CD4-positive, CD25-positive, alpha-beta regulatory T cell (primary cell): ENCODE results near the gene SLC35B3. TPM values are rescaled to one million over a fixed set of nuclear protein-coding genes. Genes with fewer than 3 reads are reported as not detected.
"Not testable (repeated sequence)": the region's sequence is repeated elsewhere in the genome, so short reads cannot be mapped to it uniquely, and the experiment has no call there.

ENCODE experiments used
- ATAC-seq, 2 donors: fragments of 150-1000 bp; cut with Tn5 transposase; one replicate each; pipeline ENCODE4 v1.10.0; 2021; ENCODE audit warnings: low read depth in 2 of 2, moderate number of reproducible peaks in 2 of 2, moderate library complexity in 1 of 2
- DNase-seq, 3 donors: peaks; one replicate each; pipeline versions ENCODE4 v3.0.0 to v3.0.0-alpha.2; 2012 to 2022; ENCODE audit warnings: mixed read lengths in 1 of 3
- H3K27ac ChIP-seq: one replicate; pipeline ENCODE4 v1.7.0; 2013; ENCODE audit warnings: mild to moderate bottlenecking, low read length; ENCODE audit not compliant: insufficient read depth, poor library complexity, severe bottlenecking
- H3K27me3 ChIP-seq: one replicate; pipeline ENCODE4 v1.7.0; 2013; ENCODE audit warnings: low read length; ENCODE audit not compliant: control insufficient read depth, insufficient read depth
- H3K36me3 ChIP-seq: one replicate; pipeline ENCODE4 v1.7.0; 2013; ENCODE audit warnings: mild to moderate bottlenecking, low read length, moderate library complexity; ENCODE audit not compliant: control insufficient read depth, insufficient read depth
- H3K4me1 ChIP-seq: 2 replicates; pipeline ENCODE4 v1.7.0; 2013; ENCODE audit warnings: mild to moderate bottlenecking, low read length; ENCODE audit not compliant: insufficient read depth, control insufficient read depth, poor library complexity, severe bottlenecking
- H3K4me3 ChIP-seq: one replicate; pipeline ENCODE4 v1.7.0; 2013; ENCODE audit warnings: low read depth, mild to moderate bottlenecking, low read length, moderate library complexity
- H3K9me3 ChIP-seq, 2 experiments: 1 replicate in 1 of 2; 2 replicates in 1 of 2; pipeline ENCODE4 v1.7.0; 2013; ENCODE audit warnings: low read length in 2 of 2, mild to moderate bottlenecking in 1 of 2, moderate library complexity in 1 of 2; ENCODE audit not compliant: control insufficient read depth in 2 of 2
- H3K27ac Mint-ChIP-seq, 3 donors: one replicate each; pipeline ENCODE4 v1.8.0; 2020 to 2022; ENCODE audit warnings: mild to moderate bottlenecking in 3 of 3, mixed read lengths in 3 of 3, moderate library complexity in 2 of 3
- H3K27me3 Mint-ChIP-seq: one replicate; pipeline ENCODE4 v1.8.0; 2022; ENCODE audit warnings: mild to moderate bottlenecking, mixed read lengths
- H3K36me3 Mint-ChIP-seq: one replicate; pipeline ENCODE4 v1.8.0; 2020; ENCODE audit warnings: mixed read lengths
- H3K4me1 Mint-ChIP-seq, 4 donors: one replicate each; pipeline ENCODE4 v1.8.0; 2020 to 2022; ENCODE audit warnings: mixed read lengths in 4 of 4, mild to moderate bottlenecking in 1 of 4
- H3K4me3 Mint-ChIP-seq, 4 donors: one replicate each; pipeline ENCODE4 v1.8.0; 2020 to 2022; ENCODE audit warnings: mild to moderate bottlenecking in 4 of 4, mixed read lengths in 4 of 4, moderate library complexity in 3 of 4
- H3K9me3 Mint-ChIP-seq, 7 donors: one replicate each; pipeline ENCODE4 v1.8.0; 2020 to 2022; ENCODE audit warnings: mixed read lengths in 7 of 7, mild to moderate bottlenecking in 3 of 7, moderate library complexity in 2 of 7
- polyA plus RNA-seq, 4 donors: library from polyadenylated mRNA; unstranded; fragments of 300-500 nt; fragmentation: Illumina TruSeq; gene quantifications; one replicate each; pipeline ENCODE4 v1.2.3, GENCODE V29; 2021
- total RNA-seq: library from RNA; stranded (reverse); gene quantifications from one replicate; pipeline ENCODE4 v1.2.3, GENCODE V29; 2022

The SLC35B3 gene
- total and polyA plus RNA-seq, 5 donors from 2014 or later, result 8.4 to 14.8 (median 11.9) TPM

DNA sequence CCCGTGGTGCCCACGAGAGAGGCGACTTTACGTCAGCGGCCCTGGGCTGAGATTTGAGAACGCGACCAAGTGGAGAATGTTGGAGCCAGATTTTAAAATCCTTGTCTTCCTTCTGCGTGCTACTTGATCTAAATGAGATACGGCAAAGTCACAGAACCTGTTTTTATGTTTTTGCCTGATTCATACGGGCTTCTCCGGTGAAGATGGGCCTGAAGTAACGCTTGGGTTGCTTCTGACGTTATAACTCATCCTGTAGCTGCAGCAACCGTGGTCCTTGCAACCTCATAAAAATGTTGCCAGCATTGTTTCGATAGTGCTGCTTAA lies 462 bp upstream of the SLC35B3 start:
- peak overlapping the region; percentile 93 to 99 (median 97) for H3K4me3 Mint-ChIP-seq
- DNase-seq, result no peak

DNA sequence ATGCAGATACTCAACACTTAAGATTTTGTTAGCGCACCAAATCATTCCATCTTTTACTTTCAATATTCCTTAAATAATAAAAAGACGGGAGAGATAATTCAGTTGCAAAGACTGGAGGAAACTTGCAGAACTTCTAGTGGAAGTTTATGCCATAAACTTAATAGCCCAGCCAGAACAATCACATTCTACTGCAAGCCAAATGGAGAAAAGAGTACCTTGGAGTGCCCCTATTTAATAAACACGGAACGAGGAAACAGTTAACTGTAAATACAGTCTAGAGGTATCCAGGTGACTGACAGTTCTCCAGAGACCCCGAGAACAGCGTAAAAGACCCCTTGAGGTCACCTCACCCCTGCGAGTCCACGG lies 635 bp downstream of the SLC35B3 start:
- H3K9me3 Mint-ChIP-seq, result peaks cover 0 to 2% (median 0%) of the 10 kb centered on the region in 7 donors

More for the DNA sequence above, 462 bp upstream of the SLC35B3 start:
- H3K4me1 ChIP-seq, result peaks cover 23% of the 10 kb centered on the region
- Mint-ChIP-seq H3K27ac (peak overlapping the region; percentile 97 to 98 (median 98)), H3K36me3 (peaks cover 3% of the 10 kb centered on the region), H3K4me1 (peaks cover 31 to 51% (median 39%) of the 10 kb centered on the region in 4 donors), H3K9me3 (peaks cover 0 to 2% (median 0%) of the 10 kb centered on the region in 7 donors), H3K27me3 (peaks cover 14% of the 10 kb centered on the region)
- H3K27ac ChIP-seq, result peak overlapping the region; percentile 83
- peak overlapping the region; percentile 96 for H3K4me3 ChIP-seq
- H3K27me3 ChIP-seq, result no peaks in the 10 kb centered on the region
- ATAC-seq, result no peak
- H3K36me3 ChIP-seq, result no peaks in the 10 kb centered on the region
- no peaks in the 10 kb centered on the region for H3K9me3 ChIP-seq

DNA sequence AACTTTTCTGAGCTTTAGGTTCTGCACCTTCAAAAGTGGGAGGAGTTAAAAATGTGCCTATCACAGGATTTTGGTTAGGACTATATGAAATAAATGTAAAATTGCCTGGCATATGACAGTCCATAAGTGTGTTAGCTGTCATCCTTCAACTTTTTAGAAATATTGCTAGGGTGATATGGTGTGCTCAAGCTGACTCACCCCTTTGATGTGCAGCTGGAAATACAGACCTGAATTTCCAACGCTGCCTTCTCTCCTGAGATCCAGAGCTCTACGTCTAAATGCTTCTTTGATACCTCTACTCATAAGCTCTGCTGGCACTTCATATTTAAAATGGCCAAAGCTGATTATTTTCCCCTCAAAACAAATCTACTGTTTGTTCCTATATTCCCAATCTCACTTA lies 2.7 kb downstream of the SLC35B3 start:
- Histone ChIP-seq H3K27me3 (no peaks in the 10 kb centered on the region), H3K4me3 (no peak overlapping the region), H3K27ac (no peak overlapping the region), H3K9me3 (no peaks in the 10 kb centered on the region), H3K4me1 (peaks cover 23% of the 10 kb centered on the region), H3K36me3 (peaks cover 5% of the 10 kb centered on the region)
- Mint-ChIP-seq H3K36me3 (no peaks in the 10 kb centered on the region), H3K4me1 (peaks cover 27 to 52% (median 42%) of the 10 kb centered on the region in 4 donors), H3K27ac (peak overlapping the region in 2 of 3 donors; percentile 17 to 53), H3K27me3 (peaks cover 5% of the 10 kb centered on the region), H3K4me3 (peak overlapping the region; percentile 2 to 99 (median 53)), H3K9me3 (no peaks in the 10 kb centered on the region)
- ATAC-seq, result no peak
- DNase-seq, result no peak

More for the DNA sequence above, 635 bp downstream of the SLC35B3 start:
- Histone ChIP-seq H3K4me3 (peak overlapping the region; percentile 96), H3K9me3 (no peaks in the 10 kb centered on the region), H3K4me1 (peaks cover 23% of the 10 kb centered on the region), H3K27me3 (no peaks in the 10 kb centered on the region), H3K36me3 (no peaks in the 10 kb centered on the region), H3K27ac (peak overlapping the region; percentile 83)
- H3K36me3 Mint-ChIP-seq, result peaks cover 3% of the 10 kb centered on the region
- ATAC-seq (no peak), DNase-seq (no peak)
- H3K27me3 Mint-ChIP-seq, result peaks cover 9% of the 10 kb centered on the region
- peak overlapping the region; percentile 93 to 99 (median 97) for H3K4me3 Mint-ChIP-seq
- H3K27ac Mint-ChIP-seq, result peak overlapping the region; percentile 97 to 98 (median 98)
- peaks cover 31 to 52% (median 41%) of the 10 kb centered on the region in 4 donors for H3K4me1 Mint-ChIP-seq

DNA sequence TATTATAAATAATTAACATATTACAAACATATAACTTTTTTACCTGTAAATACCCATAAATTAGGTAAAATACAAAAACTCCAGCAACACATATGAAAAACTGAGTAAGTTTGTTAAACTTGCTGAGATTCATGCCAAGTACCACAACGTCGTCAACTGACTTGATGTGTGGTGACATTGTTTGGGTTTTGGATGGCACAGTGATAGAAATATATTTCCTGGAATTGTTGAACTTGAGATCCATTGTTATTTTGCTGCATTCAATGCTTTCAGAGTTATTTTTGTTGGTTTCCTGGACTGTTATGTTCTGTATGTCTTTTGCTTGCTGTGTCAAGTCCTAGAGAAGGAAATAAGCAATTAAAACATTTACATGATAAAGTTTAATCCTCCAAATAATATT lies 5.5 kb downstream of the SLC35B3 start:
- Histone ChIP-seq H3K4me1 (peaks cover 19% of the 10 kb centered on the region), H3K27ac (no peak overlapping the region), H3K4me3 (no peak overlapping the region), H3K9me3 (no peaks in the 10 kb centered on the region), H3K27me3 (no peaks in the 10 kb centered on the region), H3K36me3 (peaks cover 27% of the 10 kb centered on the region)
- DNase-seq (no peak), ATAC-seq (no peak)
- H3K4me1 Mint-ChIP-seq, result peaks cover 20 to 44% (median 33%) of the 10 kb centered on the region in 4 donors
- no peak overlapping the region for H3K4me3 Mint-ChIP-seq
- no peak overlapping the region for H3K27ac Mint-ChIP-seq
- peaks cover 0 to 3% (median 0%) of the 10 kb centered on the region in 7 donors for H3K9me3 Mint-ChIP-seq
- H3K36me3 Mint-ChIP-seq, result peaks cover 18% of the 10 kb centered on the region
- H3K27me3 Mint-ChIP-seq, result no peaks in the 10 kb centered on the region

DNA sequence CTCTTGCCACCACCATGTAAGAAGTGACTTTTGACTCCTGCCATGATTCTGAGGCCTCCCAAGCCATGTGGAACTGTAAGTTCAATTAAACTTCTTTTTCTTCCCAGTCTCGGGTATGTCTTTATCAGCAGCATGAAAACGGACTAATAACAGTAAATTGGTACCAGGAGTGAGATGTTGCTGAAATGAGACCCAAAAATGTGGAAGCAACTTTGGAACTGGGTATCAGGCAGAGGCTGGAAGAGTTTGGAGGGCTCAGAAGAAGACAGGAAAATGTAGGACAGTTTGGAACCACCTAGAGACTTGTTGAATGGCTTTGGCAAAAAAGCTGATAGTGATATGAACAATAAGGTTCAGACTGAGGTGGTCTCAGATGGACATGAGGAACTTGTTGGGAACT lies 8.8 kb downstream of the SLC35B3 start:
- Mint-ChIP-seq H3K4me1 (peaks cover 0 to 19% (median 11%) of the 10 kb centered on the region in 4 donors), H3K36me3 (peaks cover 26% of the 10 kb centered on the region)
- not testable (repeated sequence) for H3K4me3 Mint-ChIP-seq, H3K27me3 ChIP-seq, H3K9me3 ChIP-seq, ATAC-seq, H3K4me3 ChIP-seq, DNase-seq, H3K27me3 Mint-ChIP-seq, H3K27ac Mint-ChIP-seq, H3K27ac ChIP-seq, H3K9me3 Mint-ChIP-seq, H3K4me1 ChIP-seq
- H3K36me3 ChIP-seq, result peaks cover 39% of the 10 kb centered on the region

DNA sequence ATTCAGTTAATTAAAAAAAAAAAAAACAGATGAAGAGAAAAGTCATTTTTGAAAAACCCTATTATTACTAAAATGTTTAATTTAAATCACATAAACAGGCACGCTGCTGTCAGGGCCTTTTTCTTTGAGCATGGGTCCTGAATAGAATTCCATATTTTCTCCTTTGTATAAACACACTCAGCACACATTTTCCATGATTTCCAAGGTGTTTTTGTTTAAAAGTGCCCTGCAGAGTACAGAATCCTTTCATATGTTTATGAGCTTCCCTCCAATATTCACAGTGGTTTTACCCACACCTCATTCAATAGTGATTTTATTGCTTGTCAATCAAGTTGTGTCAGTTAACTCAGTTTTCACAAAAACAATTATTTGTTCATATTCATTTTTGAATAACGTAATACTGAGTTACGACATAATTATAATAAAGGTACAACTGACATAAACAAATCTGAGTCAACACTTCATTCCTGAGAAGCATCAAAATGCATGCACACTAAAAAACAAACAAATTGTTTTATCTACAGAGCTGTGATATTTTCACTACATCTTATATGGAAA lies 15.2 kb downstream of the SLC35B3 start:
- no peaks in the 10 kb centered on the region for H3K27me3 Mint-ChIP-seq
- Histone ChIP-seq H3K27ac (no peak overlapping the region), H3K9me3 (no peaks in the 10 kb centered on the region), H3K36me3 (peaks cover 53% of the 10 kb centered on the region), H3K4me1 (no peaks in the 10 kb centered on the region), H3K4me3 (no peak overlapping the region), H3K27me3 (no peaks in the 10 kb centered on the region)
- ATAC-seq (no peak), DNase-seq (no peak)
- peaks cover 4 to 12% (median 8%) of the 10 kb centered on the region in 4 donors for H3K4me1 Mint-ChIP-seq
- no peak overlapping the region for H3K4me3 Mint-ChIP-seq
- H3K27ac Mint-ChIP-seq, result no peak overlapping the region
- no peaks in the 10 kb centered on the region for H3K9me3 Mint-ChIP-seq
- peaks cover 45% of the 10 kb centered on the region for H3K36me3 Mint-ChIP-seq

DNA sequence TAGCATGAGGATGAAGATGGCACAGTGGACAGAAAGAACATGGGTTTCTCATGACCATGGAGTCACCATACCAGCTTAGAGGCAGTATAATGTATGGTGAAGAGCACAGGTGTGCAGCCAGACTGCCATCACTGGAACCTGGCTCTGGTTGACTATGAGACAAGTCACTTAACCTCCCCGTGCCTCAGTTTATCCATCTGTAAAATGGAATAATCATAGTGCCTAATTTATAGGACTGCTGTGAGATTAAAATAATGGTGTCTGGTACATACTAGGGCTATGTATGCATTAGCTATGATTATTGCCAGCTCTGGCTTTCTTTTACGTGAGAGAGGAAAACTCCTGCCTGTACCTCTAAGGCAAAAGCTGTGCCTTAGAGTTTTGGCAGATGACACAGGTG lies 19.4 kb downstream of the SLC35B3 start:
- Mint-ChIP-seq H3K4me3 (no peak overlapping the region), H3K36me3 (peaks cover 59% of the 10 kb centered on the region), H3K27ac (no peak overlapping the region), H3K27me3 (no peaks in the 10 kb centered on the region), H3K9me3 (no peaks in the 10 kb centered on the region), H3K4me1 (peaks cover 3 to 10% (median 5%) of the 10 kb centered on the region in 4 donors)
- DNase-seq (no peak), ATAC-seq (no peak)
- Histone ChIP-seq H3K4me1 (no peaks in the 10 kb centered on the region), H3K27ac (no peak overlapping the region), H3K36me3 (peaks cover 74% of the 10 kb centered on the region), H3K9me3 (no peaks in the 10 kb centered on the region), H3K27me3 (no peaks in the 10 kb centered on the region), H3K4me3 (no peak overlapping the region)

DNA sequence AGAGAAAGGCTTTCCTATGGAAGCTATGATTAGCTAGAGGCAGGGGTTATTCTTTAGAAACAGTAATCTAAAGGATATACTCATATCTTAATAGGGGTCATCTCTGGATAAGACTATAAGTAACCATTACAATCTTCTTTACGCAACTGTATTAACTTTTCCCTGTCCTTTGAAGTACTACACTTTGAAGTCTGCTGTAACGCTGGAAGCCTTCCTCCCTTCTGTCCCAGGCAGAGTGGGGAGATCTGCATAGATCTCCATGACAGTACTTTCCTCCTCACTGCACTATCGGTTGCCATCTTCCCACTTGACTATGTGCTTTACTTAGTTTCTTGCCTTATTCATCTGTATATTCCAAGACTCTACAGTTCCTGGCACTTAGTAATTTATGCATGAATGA lies 20.1 kb downstream of the SLC35B3 start:
- Histone ChIP-seq H3K4me1 (no peaks in the 10 kb centered on the region), H3K36me3 (peaks cover 76% of the 10 kb centered on the region), H3K27me3 (no peaks in the 10 kb centered on the region), H3K9me3 (no peaks in the 10 kb centered on the region), H3K4me3 (no peak overlapping the region), H3K27ac (no peak overlapping the region)
- no peak for DNase-seq
- no peak for ATAC-seq
- no peak overlapping the region for H3K4me3 Mint-ChIP-seq
- H3K36me3 Mint-ChIP-seq, result peaks cover 60% of the 10 kb centered on the region
- H3K4me1 Mint-ChIP-seq, result peaks cover 3 to 10% (median 5%) of the 10 kb centered on the region in 4 donors
- H3K9me3 Mint-ChIP-seq, result no peaks in the 10 kb centered on the region
- no peaks in the 10 kb centered on the region for H3K27me3 Mint-ChIP-seq
- no peak overlapping the region for H3K27ac Mint-ChIP-seq
